IMR-90 (cell line): Measurements from ENCODE around the gene NUDT15. TPM values are rescaled to one million over a fixed set of nuclear protein-coding genes. Genes with fewer than 3 reads are reported as not detected.

Source experiments
- ATAC-seq: fragments of 200-7000 bp; cut with Tn5 transposase; 2 replicates; pipeline ENCODE4 v1.9.1; 2020; ENCODE audit warnings: low read depth, mild to moderate bottlenecking, moderate library complexity
- BruUV-seq: library from RNA; stranded (reverse); fragments of 400-500 nt; replicated peaks from 2 replicates; lab custom pipeline; 2021; lab: Mats Ljungman, UMichigan
- CTCF ChIA-PET: fragments of 300-600 bp; formaldehyde crosslinking; extraction: SDS; loops from one replicate; lab custom pipeline; 2021; ENCODE audit warnings: antibody characterized with exemption; lab: Yijun Ruan, JAX
- POLR2A ChIA-PET: fragments of 300-600 bp; sonication (Branson Sonifier 250); formaldehyde crosslinking; loops from one replicate; lab custom pipeline; 2022; ENCODE audit warnings: antibody characterized with exemption; ENCODE audit not compliant: unreplicated experiment; lab: Charles Lee
- DNase-seq: peaks from one replicate; pipeline ENCODE4 v3.0.0; 2013
- H2AFZ ChIP-seq: replicated peaks from 2 replicates; pipeline ENCODE3; 2013; ENCODE audit warnings: low read length, mild to moderate bottlenecking; ENCODE audit not compliant: poor library complexity
- H2AK5ac ChIP-seq: 2 replicates; pipeline ENCODE4 v1.6.1; 2013; ENCODE audit warnings: low read depth, low read length, inconsistent platforms
- H2AK9ac ChIP-seq: replicated peaks from 2 replicates; pipeline ENCODE3; 2013; ENCODE audit warnings: mild to moderate bottlenecking, low read depth, low read length, moderate library complexity; ENCODE audit not compliant: poor library complexity
- H2BK120ac ChIP-seq: 2 replicates; pipeline ENCODE4 v1.6.1; 2013; ENCODE audit warnings: low read depth, low read length, inconsistent platforms
- H2BK15ac ChIP-seq: 3 replicates; pipeline ENCODE4 v1.6.1; 2013; ENCODE audit warnings: low read depth, low read length, inconsistent platforms
- H2BK20ac ChIP-seq: 2 replicates; pipeline ENCODE4 v1.6.1; 2013; ENCODE audit warnings: low read depth, mild to moderate bottlenecking, inconsistent platforms, low read length, moderate library complexity
- H2BK5ac ChIP-seq: 2 replicates; pipeline ENCODE4 v1.6.1; 2013; ENCODE audit warnings: mild to moderate bottlenecking, low read depth, low read length, inconsistent platforms; ENCODE audit not compliant: poor library complexity, severe bottlenecking
- H3K14ac ChIP-seq: replicated peaks from 2 replicates; pipeline ENCODE4 v1.6.1; 2013; ENCODE audit warnings: low read depth, low read length, inconsistent platforms
- H3K18ac ChIP-seq: 2 replicates; pipeline ENCODE4 v1.6.1; 2013; ENCODE audit warnings: low read depth, low read length, control low read depth
- H3K23ac ChIP-seq: 2 replicates; pipeline ENCODE4 v1.6.1; 2013; ENCODE audit warnings: low read depth, low read length, inconsistent platforms
- H3K27ac ChIP-seq: 2 replicates; pipeline ENCODE4 v1.5.1; 2013; ENCODE audit warnings: mild to moderate bottlenecking, control low read depth, low read length; ENCODE audit not compliant: insufficient read depth
- H3K27me3 ChIP-seq: 2 replicates; pipeline ENCODE4 v1.6.1; 2013; ENCODE audit warnings: low read length; ENCODE audit not compliant: control insufficient read depth, insufficient read depth
- H3K36me3 ChIP-seq: 2 replicates; pipeline ENCODE4 v1.6.1; 2013; ENCODE audit warnings: low read length, mixed read lengths; ENCODE audit not compliant: control insufficient read depth, insufficient read depth
- H3K4ac ChIP-seq: 2 replicates; pipeline ENCODE4 v1.6.1; 2013; ENCODE audit warnings: low read depth, low read length, inconsistent platforms
- H3K4me1 ChIP-seq: 2 replicates; pipeline ENCODE4 v1.6.1; 2013; ENCODE audit warnings: low read length, mixed read lengths; ENCODE audit not compliant: control insufficient read depth, insufficient read depth
- H3K4me2 ChIP-seq: 2 replicates; pipeline ENCODE4 v1.6.1; 2013; ENCODE audit warnings: low read depth, mild to moderate bottlenecking, control low read depth, low read length, moderate library complexity
- H3K4me3 ChIP-seq: 2 replicates; pipeline ENCODE4 v1.5.1; 2013; ENCODE audit warnings: low read depth, mild to moderate bottlenecking, control low read depth, low read length, moderate library complexity; ENCODE audit not compliant: insufficient read depth
- H3K56ac ChIP-seq: 2 replicates; pipeline ENCODE4 v1.6.1; 2013; ENCODE audit warnings: low read length, inconsistent platforms; ENCODE audit not compliant: insufficient read depth; ENCODE audit errors: extremely low read depth
- H3K79me1 ChIP-seq, 2 experiments: 2 replicates each; pipeline ENCODE4 v1.6.1; 2013; ENCODE audit warnings: low read length in 2 of 2, inconsistent platforms in 1 of 2, low read depth in 1 of 2
- H3K9ac ChIP-seq: 2 replicates; pipeline ENCODE4 v1.6.1; 2013; ENCODE audit warnings: low read depth, low read length, control low read depth
- H3K9me1 ChIP-seq: 2 replicates; pipeline ENCODE4 v1.6.1; 2013; ENCODE audit warnings: low read length, inconsistent platforms; ENCODE audit not compliant: insufficient read depth
- H3K9me3 ChIP-seq: 2 replicates; pipeline ENCODE4 v1.6.1; 2013; ENCODE audit warnings: low read length; ENCODE audit not compliant: control insufficient read depth, insufficient read depth
- H4K20me1 ChIP-seq: 2 replicates; pipeline ENCODE4 v1.6.1; 2013; ENCODE audit warnings: low read length, inconsistent platforms; ENCODE audit not compliant: insufficient read depth
- H4K5ac ChIP-seq: 2 replicates; pipeline ENCODE4 v1.6.1; 2013; ENCODE audit warnings: mild to moderate bottlenecking, low read depth, low read length, control low read depth
- H4K8ac ChIP-seq, 2 experiments: 2 replicates each; pipeline ENCODE4 v1.6.1; 2013; ENCODE audit warnings: low read depth in 2 of 2, low read length in 2 of 2, control low read depth in 1 of 2, inconsistent platforms in 1 of 2
- H4K91ac ChIP-seq: 2 replicates; pipeline ENCODE4 v1.6.1; 2013; ENCODE audit warnings: low read depth, low read length, inconsistent platforms; ENCODE audit not compliant: insufficient read depth
- MAFK ChIP-seq: IDR thresholded peaks from 2 replicates; pipeline ENCODE4 v1.6.1; 2012; ENCODE audit warnings: low read depth, low read length, improper control_type of control experiment
- MXI1 ChIP-seq: IDR thresholded peaks from 2 replicates; pipeline ENCODE4 v1.6.1; 2012; ENCODE audit warnings: low read depth, mild to moderate bottlenecking, low read length, moderate library complexity, borderline replicate concordance
- NFE2L2 ChIP-seq: fragments of 150-350 bp; IDR thresholded peaks from 2 replicates; pipeline ENCODE4 v1.6.1; 2016; ENCODE audit warnings: low read depth, mild to moderate bottlenecking, low read length
- SMC3 ChIP-seq: fragments of 150-350 bp; IDR thresholded peaks from 2 replicates; pipeline ENCODE4 v1.6.1; 2016; ENCODE audit warnings: low read depth, mild to moderate bottlenecking, antibody characterized with exemption, low read length, moderate library complexity
- dilution Hi-C: fragments of 300-500 bp; cut with HindIII; formaldehyde crosslinking; loops from one replicate; pipeline ENCODE4 v1.14.3; 2018; ENCODE audit warnings: low sequenced_read_pairs; ENCODE audit not compliant: unreplicated experiment
- in situ Hi-C: fragments of 300-500 bp; cut with MboI; formaldehyde crosslinking; loops from 3 replicates; pipeline ENCODE4 v1.14.3; 2019; ENCODE audit warnings: low sequenced_read_pairs, inconsistent platforms, mixed read lengths
- intact Hi-C: fragments of 100-400 bp; cut with micrococcal nuclease; formaldehyde crosslinking; loops from 2 replicates; pipeline ENCODE4 v1.10.0; 2022
- polyA plus RNA-seq, 3 experiments: library from polyadenylated mRNA; depleted of rRNA; stranded (reverse); fragments of >200 nt; gene quantifications; 2 replicates each; pipeline ENCODE4 v1.2.3, GENCODE V29; 2012; ENCODE audit warnings: low replicate concordance in 1 of 3
- total RNA-seq: library from RNA; depleted of rRNA; stranded (reverse); fragments of >200 nt; gene quantifications from 2 replicates; pipeline ENCODE4 v1.2.3, GENCODE V29; 2012

Gene NUDT15
- total and polyA plus RNA-seq, 2 of the 4 experiments (the other 2 are of a cell fraction): 13.1 to 14.2 TPM

DNA sequence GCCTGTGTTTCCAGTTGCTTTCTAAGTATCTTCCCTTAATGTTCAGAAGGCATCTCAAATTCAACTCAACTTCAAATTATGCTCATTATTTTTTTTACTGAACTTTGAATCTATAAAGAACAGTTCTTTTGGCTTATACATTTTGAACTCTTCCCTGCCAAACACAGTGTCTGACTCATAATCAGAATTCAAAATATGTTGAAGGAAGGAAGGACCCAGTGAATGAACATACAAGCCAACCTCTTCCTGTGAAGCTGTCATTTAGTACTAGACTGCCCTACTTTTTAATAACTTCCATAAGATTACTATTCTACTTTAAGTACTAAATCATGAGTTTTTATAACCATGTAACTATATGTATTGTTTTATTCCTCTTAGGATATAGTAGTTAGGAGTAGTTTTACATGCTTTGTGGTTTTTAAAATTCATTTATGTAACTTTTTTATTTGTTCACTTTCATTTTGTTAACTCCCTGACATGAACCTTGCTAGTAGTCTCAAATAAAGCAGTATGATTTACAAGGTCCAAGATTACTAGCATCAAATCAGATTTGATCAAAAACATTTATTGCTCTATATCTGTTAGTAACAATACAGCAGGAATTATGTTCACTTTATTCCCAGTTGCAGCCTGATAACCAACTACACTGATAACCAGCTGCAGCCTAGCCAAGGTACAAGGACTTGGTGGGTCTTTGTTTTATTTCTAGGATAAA lies 6.4 kb downstream of the NUDT15 start:
- H3K4ac ChIP-seq: peak overlapping the region; percentile 31; the same call in 1 of the 2 replicates
- H4K8ac ChIP-seq: peak overlapping the region in 1 of 2 experiments; percentile 55; a peak in 1 of 4 replicates
- ChIA-PET POLR2A (no interaction called here), CTCF (interaction anchor here (0.6 kb wide), 1 partner anchor 569 kb away, joined by 4 read pairs; no protein-coding TSS in a partner anchor)
- no peak overlapping the region for H3K4me3 ChIP-seq
- dilution Hi-C loops: no loop called here
- H3K9me1 ChIP-seq: peaks cover 4% of the 10 kb centered on the region
- peaks cover 6 to 15% of the 10 kb centered on the region in 2 experiments for H3K79me1 ChIP-seq
- peaks cover 6% of the 10 kb centered on the region for H3K4me1 ChIP-seq
- peaks cover 8% of the 10 kb centered on the region for H3K36me3 ChIP-seq
- no peak overlapping the region for H3K9ac ChIP-seq
- no peaks in the 10 kb centered on the region for H4K20me1 ChIP-seq
- peak overlapping the region; percentile 16 for H2AFZ ChIP-seq
- peak; percentile 93 for ATAC-seq
- peak overlapping the region; percentile 68; the same call in 1 of the 2 replicates for H3K23ac ChIP-seq
- H2BK20ac ChIP-seq: 0 out of 2 replicates have a peak overlapping the region, but pooled peaks have one; percentile 33
- peak overlapping the region; percentile 42; the same call in 1 of the 2 replicates for H2BK120ac ChIP-seq
- H3K14ac ChIP-seq: no peak overlapping the region; the same call in 1 of the 2 replicates
- peak; percentile 73 for DNase-seq
- no peaks in the 10 kb centered on the region for H3K27me3 ChIP-seq
- peak overlapping the region; percentile 39; the same call in 1 of the 2 replicates for H3K27ac ChIP-seq
- H4K5ac ChIP-seq: no peak overlapping the region
- BruUV-seq: no TSS peak
- H2BK15ac ChIP-seq: 0 out of 3 replicates have a peak overlapping the region, but pooled peaks have one; percentile 30
- H2BK5ac ChIP-seq: peak overlapping the region; percentile 75
- intact Hi-C loops: no loop called here
- H2AK5ac ChIP-seq: no peak overlapping the region
- no peak for TF ChIP-seq MXI1
- no peak for TF ChIP-seq MAFK
- TF ChIP-seq NFE2L2: no peak
- no peak for TF ChIP-seq SMC3
- H4K91ac ChIP-seq: no peak overlapping the region; the same call in 1 of the 2 replicates
- H3K18ac ChIP-seq: no peak overlapping the region
- H3K9me3 ChIP-seq: no peaks in the 10 kb centered on the region
- H3K4me2 ChIP-seq: peak overlapping the region; percentile 79
- in situ Hi-C loops: no loop called here
- no peak overlapping the region for H2AK9ac ChIP-seq
- H3K56ac ChIP-seq: no peak overlapping the region
